Measurements from ENCODE around the gene FYN.

The FYN gene

GRCh38 chr6:111780393-111780792 lies 92.9 kb downstream of the FYN start:
- TF ChIP-seq POLR2AphosphoS5 (IDR thresholded peaks at IDR 0.05; ENCODE audit: low read depth, low read length) (no peak), POLR2A (IDR thresholded peaks at IDR 0.05; ENCODE audit: low read depth, low read length) (no peak), TAF1 (IDR thresholded peaks at IDR 0.05; ENCODE audit: borderline replicate concordance, low read depth, low read length) (no peak)
- DNase-seq (ENCODE audit: insufficient read length) (no peak), FAIRE-seq (no peak)

GRCh38 chr6:111779660-111780059 lies 93.6 kb downstream of the FYN start:
- TF ChIP-seq POLR2AphosphoS5 (IDR thresholded peaks at IDR 0.05; ENCODE audit: low read depth, low read length) = no peak
- no peak for TF ChIP-seq POLR2A (IDR thresholded peaks at IDR 0.05; ENCODE audit: low read depth, low read length)
- TF ChIP-seq TAF1 (IDR thresholded peaks at IDR 0.05; ENCODE audit: borderline replicate concordance, low read depth, low read length) = no peak
- no peak for DNase-seq (ENCODE audit: insufficient read length)
- FAIRE-seq = no peak

DNA sequence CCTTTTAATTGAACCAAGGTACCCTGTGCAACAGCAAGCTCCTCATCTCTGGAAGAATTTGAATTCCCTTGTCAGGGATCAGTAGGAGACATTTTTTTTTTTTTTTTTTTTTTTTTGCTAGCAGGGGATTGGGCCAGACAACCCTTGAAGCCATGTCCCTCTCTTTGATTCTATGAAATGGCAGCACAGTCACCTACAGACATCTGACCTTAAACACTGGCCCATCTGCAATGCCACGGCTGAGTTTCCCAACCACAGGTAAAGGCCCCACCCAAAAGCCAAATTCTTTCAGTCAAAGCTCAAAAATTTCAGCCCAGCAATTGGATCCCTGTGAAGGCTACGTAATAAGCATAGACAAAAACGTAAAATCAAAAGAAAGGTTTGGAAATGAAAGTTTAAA lies 94.2 kb downstream of the FYN start:
- TF ChIP-seq POLR2A (IDR thresholded peaks at IDR 0.05; ENCODE audit: low read depth, low read length) (no peak), POLR2AphosphoS5 (IDR thresholded peaks at IDR 0.05; ENCODE audit: low read depth, low read length) (no peak), TAF1 (IDR thresholded peaks at IDR 0.05; ENCODE audit: borderline replicate concordance, low read depth, low read length) (no peak)
- no peak for FAIRE-seq
- DNase-seq (ENCODE audit: insufficient read length) = no peak

GRCh38 chr6:111777357-111777756 lies 95.9 kb downstream of the FYN start:
- no peak for TF ChIP-seq POLR2A (IDR thresholded peaks at IDR 0.05; ENCODE audit: low read depth, low read length)
- no peak for TF ChIP-seq POLR2AphosphoS5 (IDR thresholded peaks at IDR 0.05; ENCODE audit: low read depth, low read length)
- TF ChIP-seq TAF1 (IDR thresholded peaks at IDR 0.05; ENCODE audit: borderline replicate concordance, low read depth, low read length) = no peak
- no peak for DNase-seq (ENCODE audit: insufficient read length)
- no peak for FAIRE-seq

GRCh38 chr6:111776236-111777221 lies 96.7 kb downstream of the FYN start:
- no peak for TF ChIP-seq POLR2AphosphoS5 (IDR thresholded peaks at IDR 0.05; ENCODE audit: low read depth, low read length)
- TF ChIP-seq TAF1 (IDR thresholded peaks at IDR 0.05; ENCODE audit: borderline replicate concordance, low read depth, low read length) = no peak
- no peak for TF ChIP-seq POLR2A (IDR thresholded peaks at IDR 0.05; ENCODE audit: low read depth, low read length)
- FAIRE-seq = no peak
- DNase-seq (ENCODE audit: insufficient read length) = no peak

- DNase-seq (ENCODE audit: insufficient read length) (no peak), FAIRE-seq (no peak)
- no peak for TF ChIP-seq TAF1 (IDR thresholded peaks at IDR 0.05; ENCODE audit: borderline replicate concordance, low read depth, low read length)
- no peak for TF ChIP-seq POLR2AphosphoS5 (IDR thresholded peaks at IDR 0.05; ENCODE audit: low read depth, low read length)
- no peak for TF ChIP-seq POLR2A (IDR thresholded peaks at IDR 0.05; ENCODE audit: low read depth, low read length)
These were observed 97.9 kb downstream of the FYN start for GRCh38 chr6:111775145-111775922.

DNA sequence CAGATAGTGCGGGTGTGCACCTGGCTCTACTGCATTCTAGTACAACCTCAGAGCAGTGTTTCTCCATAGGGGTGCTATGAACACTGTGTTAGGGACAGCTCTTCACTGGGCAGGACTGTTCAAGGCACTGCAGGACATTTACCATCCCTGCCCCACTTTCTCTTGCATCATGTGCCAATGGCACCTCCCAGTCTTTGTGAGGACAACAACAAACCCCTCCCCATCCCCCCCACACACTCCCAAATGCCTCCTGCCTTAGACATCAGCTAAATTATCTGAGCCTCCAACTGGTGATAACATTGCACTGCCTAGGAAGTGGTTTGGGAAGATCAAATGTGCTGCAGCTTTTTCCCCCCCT lies 98.9 kb downstream of the FYN start:
- DNase-seq (ENCODE audit: insufficient read length) = no peak
- no peak for TF ChIP-seq POLR2AphosphoS5 (IDR thresholded peaks at IDR 0.05; ENCODE audit: low read depth, low read length)
- no peak for TF ChIP-seq POLR2A (IDR thresholded peaks at IDR 0.05; ENCODE audit: low read depth, low read length)
- no peak for TF ChIP-seq TAF1 (IDR thresholded peaks at IDR 0.05; ENCODE audit: borderline replicate concordance, low read depth, low read length)
- no peak for FAIRE-seq

DNA sequence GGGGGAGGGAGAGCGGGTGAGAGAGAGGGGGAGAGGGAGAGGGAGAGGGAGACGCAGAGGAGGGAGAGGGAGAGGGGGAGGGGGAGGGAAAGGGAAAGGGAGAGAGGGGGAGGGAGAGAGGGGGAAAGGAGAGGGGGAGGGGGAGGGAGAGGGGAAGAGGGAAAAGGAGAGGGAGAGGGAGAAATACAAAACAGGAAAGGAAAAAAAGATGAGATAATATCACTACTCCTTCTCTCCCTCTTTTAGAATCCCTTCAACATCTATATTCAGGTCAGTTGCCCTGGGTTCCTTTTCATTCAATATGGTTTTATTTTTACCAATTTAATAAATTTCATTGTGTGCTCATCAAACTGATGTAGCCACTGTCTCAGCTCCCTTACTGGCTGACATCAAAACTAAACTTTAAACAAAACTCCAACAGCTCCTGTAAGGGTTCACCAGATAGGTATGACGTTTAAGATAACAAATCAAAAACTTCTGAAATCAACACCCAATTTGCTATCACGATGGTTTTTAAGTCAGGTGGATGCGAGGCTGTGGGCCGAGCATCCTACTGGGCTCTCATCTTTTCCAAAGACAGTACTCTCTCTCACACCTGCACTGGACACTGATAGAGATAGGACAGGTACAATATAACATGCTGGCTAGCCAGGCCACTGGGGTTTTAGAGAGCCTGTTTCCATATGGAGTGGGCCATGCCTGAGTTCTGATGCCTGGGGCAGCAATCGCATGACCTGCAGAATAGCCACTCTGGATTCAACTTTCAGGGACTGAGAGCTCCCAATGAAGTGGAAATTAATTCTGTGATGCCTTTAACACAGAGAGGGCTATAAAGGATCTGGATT lies 99.5 kb downstream of the FYN start:
- no peak for DNase-seq (ENCODE audit: insufficient read length)
- TF ChIP-seq TAF1 (IDR thresholded peaks at IDR 0.05; ENCODE audit: borderline replicate concordance, low read depth, low read length) (no peak), POLR2A (IDR thresholded peaks at IDR 0.05; ENCODE audit: low read depth, low read length) (no peak), POLR2AphosphoS5 (IDR thresholded peaks at IDR 0.05; ENCODE audit: low read depth, low read length) (no peak)

DNA sequence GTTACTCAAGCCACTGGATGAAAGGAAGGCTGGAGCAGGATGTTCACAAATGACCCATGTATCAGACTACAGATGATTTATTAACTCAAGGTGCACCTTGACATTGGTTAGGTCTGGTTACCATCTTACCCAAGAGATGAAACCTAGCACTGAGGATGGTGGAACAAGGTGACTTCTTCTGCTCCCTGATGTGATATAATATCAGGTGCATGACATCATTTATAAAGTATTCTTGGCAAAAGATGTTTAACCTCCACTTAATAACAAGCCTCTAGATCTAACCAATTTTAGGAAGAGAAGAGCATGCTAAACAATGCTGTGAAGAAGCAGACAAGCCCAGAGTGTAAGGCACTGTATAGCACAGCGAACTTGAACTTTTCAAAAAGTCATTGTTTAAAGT lies 100.9 kb downstream of the FYN start:
- DNase-seq (ENCODE audit: insufficient read length) (no peak), FAIRE-seq (peak; percentile 5)
- TF ChIP-seq TAF1 (IDR thresholded peaks at IDR 0.05; ENCODE audit: borderline replicate concordance, low read depth, low read length) = no peak
- no peak for TF ChIP-seq POLR2A (IDR thresholded peaks at IDR 0.05; ENCODE audit: low read depth, low read length)
- TF ChIP-seq POLR2AphosphoS5 (IDR thresholded peaks at IDR 0.05; ENCODE audit: low read depth, low read length) = no peak

More for the DNA sequence above, 99.5 kb downstream of the FYN start:
- no peak for FAIRE-seq

DNA sequence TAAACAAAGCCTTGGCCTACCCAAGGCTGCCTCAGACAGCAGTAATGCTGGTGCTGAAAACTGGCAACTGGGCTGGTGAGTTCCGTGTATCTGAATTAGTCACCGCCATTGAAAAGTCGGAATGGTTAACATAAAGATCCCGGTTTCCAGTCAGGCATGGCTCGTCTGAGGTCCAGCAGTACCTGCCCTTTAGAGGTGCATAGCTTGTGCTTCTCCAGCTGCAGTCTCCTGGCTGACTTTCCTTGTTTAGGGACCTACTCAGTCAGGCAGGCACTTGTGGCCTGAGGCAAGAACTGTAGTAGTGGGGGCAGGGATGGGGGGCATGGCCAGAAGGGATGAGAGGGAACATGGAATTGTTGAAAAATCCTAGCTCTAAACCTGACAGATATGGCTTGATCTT lies 101.6 kb downstream of the FYN start:
- no peak for FAIRE-seq
- DNase-seq (ENCODE audit: insufficient read length) = no peak
- TF ChIP-seq POLR2A (IDR thresholded peaks at IDR 0.05; ENCODE audit: low read depth, low read length) (no peak), POLR2AphosphoS5 (IDR thresholded peaks at IDR 0.05; ENCODE audit: low read depth, low read length) (no peak), TAF1 (IDR thresholded peaks at IDR 0.05; ENCODE audit: borderline replicate concordance, low read depth, low read length) (no peak)

DNA sequence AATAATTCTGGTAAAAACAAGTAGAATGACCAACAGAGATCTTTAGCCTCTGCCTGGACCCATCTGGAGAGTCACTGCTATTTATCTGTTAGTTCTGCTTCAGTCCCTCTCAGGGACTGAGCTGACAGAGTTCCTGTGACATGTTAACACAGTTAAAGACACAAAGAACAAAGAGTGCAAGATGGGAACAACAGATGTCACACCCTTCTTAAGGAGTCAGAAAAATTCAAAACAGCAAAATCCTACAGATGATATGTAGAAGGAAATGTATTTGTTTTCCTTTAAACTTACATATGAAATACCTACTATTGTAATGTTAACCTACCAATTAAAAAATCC lies 102.2 kb downstream of the FYN start:
- no peak for FAIRE-seq
- DNase-seq (ENCODE audit: insufficient read length) = no peak
- TF ChIP-seq POLR2AphosphoS5 (IDR thresholded peaks at IDR 0.05; ENCODE audit: low read depth, low read length) (no peak), POLR2A (IDR thresholded peaks at IDR 0.05; ENCODE audit: low read depth, low read length) (no peak), TAF1 (IDR thresholded peaks at IDR 0.05; ENCODE audit: borderline replicate concordance, low read depth, low read length) (no peak)
